Stimulated activated naive CD8-positive, alpha-beta T cell treated with anti-CD3 and anti-CD28 coated beads, Interleukin-15, amount 100 ng/mL, for 72 hours (primary cell): ENCODE measurements around the gene BRMS1.
A peak's percentile ranks its signal among the peaks of the same experiment; 100 is the strongest.

Source experiments
- ATAC-seq: fragments of 150-1000 bp; cut with Tn5 transposase; 2 replicates; pipeline ENCODE4 v1.10.0; 2021; ENCODE audit warnings: mild to moderate bottlenecking, moderate library complexity
- DNase-seq, 2 donors: peaks; one replicate each; pipeline ENCODE4 v3.0.0; 2021 to 2022
- H3K27ac Mint-ChIP-seq, 2 donors: one replicate each; pipeline ENCODE4 v1.8.0; 2022; ENCODE audit warnings: mild to moderate bottlenecking in 2 of 2, mixed read lengths in 2 of 2, moderate library complexity in 2 of 2
- H3K27me3 Mint-ChIP-seq: one replicate; pipeline ENCODE4 v1.8.0; 2022; ENCODE audit warnings: mixed read lengths
- H3K4me1 Mint-ChIP-seq: one replicate; pipeline ENCODE4 v1.8.0; 2022; ENCODE audit warnings: mild to moderate bottlenecking, mixed read lengths
- H3K4me3 Mint-ChIP-seq, 2 donors: one replicate each; pipeline ENCODE4 v1.8.0; 2022; ENCODE audit warnings: mild to moderate bottlenecking in 2 of 2, mixed read lengths in 2 of 2, moderate library complexity in 1 of 2
- H3K9me3 Mint-ChIP-seq, 2 donors: one replicate each; pipeline ENCODE4 v1.8.0; 2022; ENCODE audit warnings: mixed read lengths in 2 of 2

BRMS1 gene

DNA sequence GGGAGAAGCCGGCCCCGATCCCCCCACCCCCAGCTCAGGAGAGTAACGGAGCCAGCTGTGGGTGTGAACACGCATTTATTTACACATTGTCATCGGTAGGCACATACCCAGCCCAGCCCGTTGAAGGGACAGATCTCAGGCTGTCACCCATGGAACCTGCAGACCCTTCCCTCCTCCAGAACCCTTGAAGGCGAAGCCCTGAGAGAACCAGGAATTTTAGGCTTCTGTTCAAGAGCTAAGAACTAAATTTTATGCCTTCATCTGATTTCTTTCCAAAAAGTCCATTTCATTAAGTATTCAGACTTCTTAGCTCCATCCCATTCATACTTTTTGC, 379 bp upstream of the BRMS1 start:
- no peak for DNase-seq
- Mint-ChIP-seq H3K4me1 (peaks cover 59% of the 10 kb centered on the region), H3K4me3 (peak overlapping the region; percentile 92 to 99), H3K9me3 (no peaks in the 10 kb centered on the region), H3K27ac (peak overlapping the region; percentile 95 to 98), H3K27me3 (no peaks in the 10 kb centered on the region)
- peak; percentile 10 for ATAC-seq

GRCh38 chr11:66343176-66343575, 1.7 kb downstream of the BRMS1 start:
- no peaks in the 10 kb centered on the region for H3K9me3 Mint-ChIP-seq
- DNase-seq, result no peak
- peaks cover 57% of the 10 kb centered on the region for H3K4me1 Mint-ChIP-seq
- no peak overlapping the region for H3K27ac Mint-ChIP-seq
- ATAC-seq, result no peak
- H3K27me3 Mint-ChIP-seq, result no peaks in the 10 kb centered on the region
- peak overlapping the region; percentile 92 to 99 for H3K4me3 Mint-ChIP-seq

- peaks cover 66% of the 10 kb centered on the region for H3K4me1 Mint-ChIP-seq
- H3K4me3 Mint-ChIP-seq, result no peak overlapping the region
- H3K27me3 Mint-ChIP-seq, result no peaks in the 10 kb centered on the region
- ATAC-seq (no peak), DNase-seq (no peak)
- H3K27ac Mint-ChIP-seq, result peak overlapping the region in 1 of 2 donors; percentile 2
- H3K9me3 Mint-ChIP-seq, result no peaks in the 10 kb centered on the region
These were observed 3.3 kb downstream of the BRMS1 start for GRCh38 chr11:66341502-66342126.

GRCh38 chr11:66340596-66341501, 4.1 kb downstream of the BRMS1 start:
- DNase-seq, result no peak
- Mint-ChIP-seq H3K27me3 (no peaks in the 10 kb centered on the region), H3K4me3 (no peak overlapping the region), H3K9me3 (no peaks in the 10 kb centered on the region), H3K4me1 (peaks cover 66% of the 10 kb centered on the region), H3K27ac (no peak overlapping the region)
- ATAC-seq, result no peak

GRCh38 chr11:66339686-66340483, 5.0 kb downstream of the BRMS1 start:
- H3K27me3 Mint-ChIP-seq, result no peaks in the 10 kb centered on the region
- ATAC-seq, result no peak
- H3K4me3 Mint-ChIP-seq, result no peak overlapping the region
- H3K27ac Mint-ChIP-seq, result peak overlapping the region in 1 of 2 donors; percentile 49
- no peak for DNase-seq
- peaks cover 64% of the 10 kb centered on the region for H3K4me1 Mint-ChIP-seq
- H3K9me3 Mint-ChIP-seq, result no peaks in the 10 kb centered on the region

DNA sequence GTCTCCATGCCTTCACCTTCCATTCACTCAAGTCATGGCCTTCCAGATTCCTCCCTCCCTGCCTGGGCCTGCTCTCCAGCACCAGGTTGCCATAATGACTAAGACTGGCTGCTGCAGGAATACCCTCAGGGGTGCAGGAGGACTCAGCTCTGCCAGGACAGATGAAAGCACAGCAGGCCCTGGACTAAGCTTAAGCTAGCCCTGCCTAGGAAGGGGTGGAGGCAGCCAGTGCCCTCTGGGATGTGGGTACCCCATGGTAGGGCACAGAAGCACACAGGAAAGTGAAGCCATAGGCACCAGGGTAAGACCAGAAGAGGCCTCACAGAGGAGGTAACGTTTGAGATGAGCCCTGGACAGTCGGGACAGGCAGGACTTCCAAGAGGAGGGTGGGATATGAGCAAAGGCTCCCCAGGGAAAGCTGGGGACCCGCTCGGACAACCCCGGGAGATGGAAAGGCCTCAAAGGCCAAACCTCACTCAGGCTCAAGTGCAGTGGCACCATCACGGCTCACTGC, 5.7 kb downstream of the BRMS1 start:
- ATAC-seq (no peak), DNase-seq (no peak)
- Mint-ChIP-seq H3K4me3 (no peak overlapping the region), H3K9me3 (no peaks in the 10 kb centered on the region), H3K27ac (no peak overlapping the region), H3K4me1 (peaks cover 60% of the 10 kb centered on the region), H3K27me3 (no peaks in the 10 kb centered on the region)

- DNase-seq, result no peak
- Mint-ChIP-seq H3K4me3 (peak overlapping the region in 1 of 2 donors; percentile 44), H3K27ac (peak overlapping the region; percentile 66 to 84)
These were observed 6.4 kb downstream of the BRMS1 start for GRCh38 chr11:66338276-66339161.

GRCh38 chr11:66337103-66337899, 7.6 kb downstream of the BRMS1 start:
- H3K4me3 Mint-ChIP-seq, result peak overlapping the region; percentile 69 to 87
- H3K27ac Mint-ChIP-seq, result peak overlapping the region; percentile 91
- no peaks in the 10 kb centered on the region for H3K27me3 Mint-ChIP-seq
- ATAC-seq (no peak), DNase-seq (no peak)
- no peaks in the 10 kb centered on the region for H3K9me3 Mint-ChIP-seq
- peaks cover 45% of the 10 kb centered on the region for H3K4me1 Mint-ChIP-seq

More at GRCh38 chr11:66338276-66339161, 6.4 kb downstream of the BRMS1 start:
- Mint-ChIP-seq H3K4me1 (peaks cover 55% of the 10 kb centered on the region), H3K27me3 (no peaks in the 10 kb centered on the region), H3K9me3 (no peaks in the 10 kb centered on the region)
- ATAC-seq, result no peak

- Mint-ChIP-seq H3K9me3 (no peaks in the 10 kb centered on the region), H3K4me3 (peak within 1 kb of the TSS; percentile 69 to 87), H3K27me3 (no peaks in the 10 kb centered on the region), H3K4me1 (peaks cover 45% of the 10 kb centered on the region), H3K27ac (peak within 1 kb of the TSS; percentile 91)
- ATAC-seq (peak; percentile 92), DNase-seq (peak; percentile 78 to 92)
These were observed 8.4 kb downstream of the BRMS1 start, which contains the start of gene RIN1 for GRCh38 chr11:66336234-66337102. Gene RIN1, minus strand, starts transcription at chr11:66336434. Its CDS starts 32 bp downstream, at chr11:66336402.

DNA sequence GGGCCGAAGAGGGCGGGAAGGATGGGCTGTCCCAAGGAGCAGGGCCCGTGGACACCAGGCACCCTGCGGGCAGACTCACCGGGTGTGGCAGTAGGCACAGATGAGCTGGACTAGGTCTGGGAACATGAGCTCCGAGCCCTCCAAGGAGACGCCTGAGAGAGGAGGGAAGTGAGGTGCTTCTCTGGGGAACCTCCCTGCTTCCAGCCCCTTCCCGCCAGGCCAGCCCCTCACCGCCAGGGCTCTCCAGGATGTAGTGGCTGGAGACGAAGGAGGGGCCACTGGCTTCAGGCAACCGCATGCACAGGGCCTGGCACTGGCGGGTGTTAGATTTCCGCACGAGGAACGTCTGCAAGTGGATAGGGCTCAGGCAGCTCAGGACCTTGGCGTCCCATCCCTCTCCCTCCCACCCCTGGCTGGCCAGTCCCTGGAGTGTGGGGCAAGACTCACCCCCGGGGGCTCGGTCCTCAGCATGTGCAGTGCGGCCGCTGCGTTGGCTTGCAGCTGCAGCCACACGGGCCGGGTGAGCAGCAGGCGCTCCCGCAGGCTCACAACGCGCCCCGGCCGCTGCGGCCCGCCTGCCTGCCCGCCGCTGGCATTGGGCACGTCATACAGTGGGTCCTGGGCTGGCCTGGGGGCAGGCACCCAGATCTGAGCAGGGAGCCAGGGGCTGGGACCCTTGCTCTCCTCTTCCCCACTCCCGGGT, 9.2 kb downstream of the BRMS1 start:
- Mint-ChIP-seq H3K4me3 (peak overlapping the region; percentile 69 to 87), H3K9me3 (no peaks in the 10 kb centered on the region), H3K27ac (peak overlapping the region in 1 of 2 donors; percentile 91), H3K4me1 (peaks cover 45% of the 10 kb centered on the region), H3K27me3 (no peaks in the 10 kb centered on the region)
- DNase-seq, result no peak
- ATAC-seq, result peak; percentile 8

DNA sequence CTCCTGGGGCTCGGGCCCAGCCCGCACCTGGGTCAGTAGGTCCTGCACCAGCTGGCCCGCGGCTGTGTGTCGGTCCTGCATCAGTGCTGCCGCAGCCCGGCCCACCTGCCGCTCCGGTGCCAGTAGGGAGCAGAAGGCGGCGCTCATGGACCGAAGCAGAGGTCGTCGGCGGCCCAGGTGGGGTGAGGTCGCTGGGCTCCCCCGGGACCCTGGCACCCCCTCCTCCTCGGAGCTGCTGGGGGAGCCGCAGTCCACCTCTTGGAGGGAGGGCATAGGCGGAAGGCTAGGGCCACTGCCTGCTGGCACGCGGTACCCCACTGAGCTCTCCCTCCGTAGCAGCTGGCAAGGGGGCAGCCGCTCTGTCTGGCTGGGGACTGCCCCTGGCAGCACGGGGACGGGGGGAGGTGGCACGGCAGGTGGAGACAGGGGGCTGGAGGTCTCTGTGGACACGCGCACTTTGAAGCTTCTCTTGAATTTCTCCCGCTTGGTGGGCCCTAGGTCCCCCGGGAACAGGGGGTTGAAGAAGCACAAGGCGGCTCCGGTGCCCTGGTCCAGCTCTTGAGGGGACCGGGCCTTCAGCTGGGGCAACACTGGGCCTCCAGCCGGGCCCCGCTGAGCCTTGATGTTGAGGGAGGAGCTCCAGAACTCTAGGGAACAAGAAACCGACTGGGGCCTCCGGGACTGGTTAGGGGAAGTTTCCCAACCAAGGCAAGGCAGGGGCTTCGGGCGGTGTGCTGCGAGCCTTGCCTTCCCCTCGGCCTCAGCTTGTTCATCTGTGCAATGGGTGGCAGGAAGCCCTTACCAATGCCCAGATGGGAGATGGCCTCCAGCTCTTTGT, 10.1 kb downstream of the BRMS1 start:
- DNase-seq, result no peak
- no peak overlapping the region for H3K27ac Mint-ChIP-seq
- H3K4me3 Mint-ChIP-seq, result peak overlapping the region in 1 of 2 donors; percentile 43
- H3K27me3 Mint-ChIP-seq, result no peaks in the 10 kb centered on the region
- H3K4me1 Mint-ChIP-seq, result peaks cover 45% of the 10 kb centered on the region
- no peaks in the 10 kb centered on the region for H3K9me3 Mint-ChIP-seq
- ATAC-seq, result no peak
